Body of pancreas (tissue), 4 donors: ENCODE measurements around the gene HOXC6. TPM values are rescaled to one million over a fixed set of nuclear protein-coding genes. Genes with fewer than 3 reads are reported as not detected.
A peak's percentile ranks its signal among the peaks of the same experiment; 100 is the strongest.

Experiments used
- ATAC-seq: fragments of 150-250 bp; one replicate; pipeline ENCODE4 v1.9.1; 2016
- DNase-seq, 4 donors: peaks; one replicate each; pipeline ENCODE4 v3.0.0-alpha.2; 2019
- H3K27ac ChIP-seq, 4 donors: fragments of 200-600 bp; sonication (generic); 1 replicate in 3 of 4; 2 replicates in 1 of 4; pipeline versions ENCODE4 v1.5.1 to v1.6.1; 2016 to 2019; ENCODE audit warnings: mild to moderate bottlenecking in 1 of 4, mixed read lengths in 1 of 4, moderate library complexity in 1 of 4
- H3K27me3 ChIP-seq, 2 donors: fragments of 200-600 bp; sonication (generic); one replicate each; pipeline ENCODE4 v1.6.0; 2016; ENCODE audit warnings: mild to moderate bottlenecking in 1 of 2
- H3K36me3 ChIP-seq, 2 donors: fragments of 200-600 bp; sonication (generic); replicated peaks in 1 of 2; 2 replicates each; pipeline ENCODE4 v1.5.1; 2016; ENCODE audit warnings: low read depth in 2 of 2; ENCODE audit not compliant: insufficient read depth in 1 of 2
- H3K4me1 ChIP-seq: fragments of 200-600 bp; sonication (generic); one replicate; pipeline ENCODE4 v1.6.0; 2016
- H3K4me3 ChIP-seq, 2 donors: fragments of 200-600 bp; sonication (generic); 1 replicate in 1 of 2; 2 replicates in 1 of 2; pipeline ENCODE4 v1.5.1; 2016 to 2019
- H3K9me3 ChIP-seq, 3 donors: fragments of 200-600 bp; sonication (generic); 1 replicate in 2 of 3; 2 replicates in 1 of 3; pipeline ENCODE4 v1.5.1; 2016
- POLR2A ChIP-seq, 3 donors: fragments of 450-650 bp; IDR thresholded peaks; one replicate each; pipeline ENCODE4 v1.6.1; 2016; ENCODE audit warnings: antibody characterized with exemption in 3 of 3, mild to moderate bottlenecking in 2 of 3
- WGBS, 2 donors: methylation state at CpG; one replicate each; pipeline ENCODE4 v1.1.5; 2017; 5-methylcytosine and 5-hydroxymethylcytosine counted together
- intact Hi-C: fragments of 100-400 bp; cut with DNase I; formaldehyde crosslinking; loops from one replicate; pipeline ENCODE4 v1.15.1; 2023
- total RNA-seq, 2 donors: library from RNA; depleted of rRNA; stranded (reverse); fragments of >200 nt; gene quantifications; one replicate each; pipeline ENCODE4 v1.1.0, GENCODE V29; 2016
- TF ChIP-seq, protein P1 (sequence below), 7 experiments: fragments of 450-650 bp in 4 of 7; fragments of 200-600 bp in 3 of 7; sonication (generic) in 3 of 7; IDR thresholded peaks; one replicate each; pipeline ENCODE4 v1.5.1; 2016 to 2019; ENCODE audit warnings: antibody characterized with exemption in 7 of 7

Gene HOXC6
- total RNA-seq, 2 donors from 2014 or later = not detected

DNA sequence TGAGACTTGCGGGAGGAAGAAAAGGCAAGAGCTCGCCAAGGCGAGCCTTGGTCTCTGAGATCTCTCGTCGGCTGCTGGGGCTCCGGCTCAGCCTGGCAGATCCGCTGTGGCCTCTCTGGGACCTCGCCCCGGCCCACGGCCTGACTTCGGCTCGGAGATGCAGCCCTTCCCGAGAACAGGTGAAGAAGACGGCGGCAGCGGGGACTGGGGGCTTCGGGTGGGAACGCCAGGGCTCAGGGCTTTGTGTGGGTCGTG, 34.3 kb upstream of the HOXC6 start:
- intact Hi-C loops = no loop called here
- Histone ChIP-seq H3K27me3 (peaks cover 6 to 81% of the 10 kb centered on the region in 2 donors), H3K27ac (no peak overlapping the region), H3K9me3 (no peaks in the 10 kb centered on the region), H3K4me1 (peaks cover 40% of the 10 kb centered on the region), H3K36me3 (no peaks in the 10 kb centered on the region), H3K4me3 (no peak overlapping the region)
- no peak for ATAC-seq
- TF ChIP-seq, protein P1, sequence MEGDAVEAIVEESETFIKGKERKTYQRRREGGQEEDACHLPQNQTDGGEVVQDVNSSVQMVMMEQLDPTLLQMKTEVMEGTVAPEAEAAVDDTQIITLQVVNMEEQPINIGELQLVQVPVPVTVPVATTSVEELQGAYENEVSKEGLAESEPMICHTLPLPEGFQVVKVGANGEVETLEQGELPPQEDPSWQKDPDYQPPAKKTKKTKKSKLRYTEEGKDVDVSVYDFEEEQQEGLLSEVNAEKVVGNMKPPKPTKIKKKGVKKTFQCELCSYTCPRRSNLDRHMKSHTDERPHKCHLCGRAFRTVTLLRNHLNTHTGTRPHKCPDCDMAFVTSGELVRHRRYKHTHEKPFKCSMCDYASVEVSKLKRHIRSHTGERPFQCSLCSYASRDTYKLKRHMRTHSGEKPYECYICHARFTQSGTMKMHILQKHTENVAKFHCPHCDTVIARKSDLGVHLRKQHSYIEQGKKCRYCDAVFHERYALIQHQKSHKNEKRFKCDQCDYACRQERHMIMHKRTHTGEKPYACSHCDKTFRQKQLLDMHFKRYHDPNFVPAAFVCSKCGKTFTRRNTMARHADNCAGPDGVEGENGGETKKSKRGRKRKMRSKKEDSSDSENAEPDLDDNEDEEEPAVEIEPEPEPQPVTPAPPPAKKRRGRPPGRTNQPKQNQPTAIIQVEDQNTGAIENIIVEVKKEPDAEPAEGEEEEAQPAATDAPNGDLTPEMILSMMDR (IDR thresholded peaks at IDR 0.05) = no peak
- TF ChIP-seq POLR2A (IDR thresholded peaks at IDR 0.05) = no peak
- DNase-seq = no peak
- WGBS, 2 donors = 13 to 18% methylated on average over 9 to 19 of the region's 19 CpGs

DNA sequence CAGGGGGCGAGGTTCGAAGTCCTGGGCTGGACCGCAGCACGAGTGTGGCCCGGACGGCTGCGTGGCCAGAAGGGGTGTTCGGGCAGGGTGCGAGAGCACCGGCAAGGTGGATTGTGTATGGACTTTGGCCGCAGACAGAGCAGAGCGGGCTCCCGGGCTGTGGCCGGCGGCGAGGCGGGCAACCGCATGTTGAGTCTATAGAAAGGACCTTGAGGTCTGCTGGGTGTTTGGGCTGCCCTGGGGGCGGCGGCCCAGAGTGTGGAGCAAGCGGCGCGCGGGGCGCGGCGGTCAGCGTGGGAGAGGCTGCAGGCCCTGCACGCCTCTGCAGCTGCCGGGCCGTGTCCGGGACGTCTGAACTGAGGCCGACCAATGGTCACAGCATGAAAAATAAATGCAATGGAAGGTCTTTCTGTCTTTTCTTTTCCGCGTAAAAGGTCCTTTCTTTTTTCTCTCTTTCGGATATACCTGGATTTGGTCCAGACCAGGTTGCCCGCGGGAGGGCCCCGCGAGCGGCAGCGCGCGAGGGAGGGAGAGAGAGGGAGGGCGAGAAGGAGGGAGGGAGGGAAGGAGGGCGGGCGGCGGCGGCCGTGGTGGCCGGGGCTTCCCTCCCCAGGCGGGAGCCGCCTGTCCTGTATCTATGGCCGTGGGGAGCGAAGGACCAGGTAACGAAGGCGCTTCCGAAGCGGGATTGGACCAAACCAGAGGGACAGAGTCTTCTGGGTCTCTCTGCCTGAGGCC, 33.8 kb upstream of the HOXC6 start:
- intact Hi-C loops = no loop called here
- H3K4me3 ChIP-seq = no peak overlapping the region
- DNase-seq (peak in 1 of 4 donors; percentile 41), ATAC-seq (peak; percentile 37)
- WGBS, 2 donors = 2 to 5% methylated on average over 28 to 60 of the region's 60 CpGs
- no peaks in the 10 kb centered on the region for H3K36me3 ChIP-seq
- peaks cover 6 to 79% of the 10 kb centered on the region in 2 donors for H3K27me3 ChIP-seq
- no peak overlapping the region for H3K27ac ChIP-seq
- H3K4me1 ChIP-seq = peaks cover 36% of the 10 kb centered on the region
- H3K9me3 ChIP-seq = no peaks in the 10 kb centered on the region
- TF ChIP-seq POLR2A (IDR thresholded peaks at IDR 0.05) = no peak
- TF ChIP-seq, protein P1 (IDR thresholded peaks at IDR 0.05) = no peak

DNA sequence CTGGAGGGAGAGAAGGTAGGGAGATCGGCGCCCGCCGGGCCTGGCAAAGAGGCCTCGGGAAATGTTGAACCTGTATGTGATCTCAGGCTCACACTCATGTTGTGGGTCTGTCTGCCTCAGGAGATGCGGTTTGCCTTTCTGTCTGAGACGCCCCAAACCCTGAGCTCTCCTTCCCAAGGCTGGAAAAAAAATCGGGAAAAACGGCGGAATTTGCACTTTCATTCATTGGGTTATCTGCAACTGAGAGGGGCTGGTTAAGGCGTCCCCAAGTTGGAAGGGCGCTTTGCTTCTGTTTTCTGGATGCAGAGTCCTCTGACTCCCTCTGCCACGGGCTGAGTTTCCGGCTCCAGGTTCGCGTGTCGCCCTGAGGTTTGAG, 33.2 kb upstream of the HOXC6 start:
- ATAC-seq = no peak
- peaks cover 6 to 77% of the 10 kb centered on the region in 2 donors for H3K27me3 ChIP-seq
- intact Hi-C loops = no loop called here
- H3K9me3 ChIP-seq = no peaks in the 10 kb centered on the region
- no peaks in the 10 kb centered on the region for H3K36me3 ChIP-seq
- H3K27ac ChIP-seq = no peak overlapping the region
- H3K4me3 ChIP-seq = no peak overlapping the region
- 9 to 11% methylated on average over 16 to 17 of the region's 17 CpGs for WGBS, 2 donors
- TF ChIP-seq, protein P1 (IDR thresholded peaks at IDR 0.05) = no peak
- TF ChIP-seq POLR2A (IDR thresholded peaks at IDR 0.05) = no peak
- H3K4me1 ChIP-seq = peaks cover 39% of the 10 kb centered on the region
- no peak for DNase-seq

DNA sequence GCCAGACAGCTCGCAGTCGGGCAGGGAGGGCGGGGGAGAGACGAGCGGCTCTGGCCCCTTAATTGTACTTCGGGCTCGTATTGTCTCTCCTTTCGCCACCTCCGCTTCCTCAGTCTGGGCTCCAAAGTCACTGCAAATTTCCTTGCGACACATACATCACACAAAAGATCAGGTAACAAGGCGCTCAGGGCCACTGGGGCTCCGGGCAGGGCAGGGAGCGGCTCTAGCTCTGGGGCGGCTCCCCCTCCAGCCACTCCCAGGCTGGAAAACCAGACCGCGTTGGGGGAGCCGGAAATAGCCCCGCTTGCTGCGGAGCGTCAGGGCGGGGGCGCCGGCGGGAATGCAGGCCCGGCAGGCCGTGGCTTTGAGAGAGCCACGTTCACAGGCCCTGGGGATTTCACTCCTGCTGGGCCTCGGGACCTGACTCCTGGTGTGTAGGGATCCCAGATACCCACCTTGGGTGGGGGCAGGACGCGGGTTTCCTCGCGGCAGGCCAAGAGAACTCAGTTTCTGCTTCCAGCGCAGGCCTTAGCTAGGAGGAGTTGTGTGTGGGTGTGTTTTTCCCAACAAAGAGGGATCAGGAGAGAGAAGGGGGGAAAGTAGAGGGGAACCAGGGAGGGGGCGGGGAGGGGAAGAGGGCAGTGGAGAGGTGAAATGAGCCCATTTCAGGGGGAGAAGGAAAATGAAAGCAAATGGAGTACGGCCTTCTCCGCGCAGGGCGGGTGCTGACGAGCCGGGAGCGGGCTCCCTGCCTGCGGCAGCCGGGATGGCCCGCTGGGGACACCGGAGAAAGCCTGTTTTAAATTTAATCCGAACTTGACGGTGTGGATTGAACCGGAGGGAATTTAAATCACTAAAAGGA, 32.6 kb upstream of the HOXC6 start:
- Histone ChIP-seq H3K27ac (no peak overlapping the region), H3K9me3 (no peaks in the 10 kb centered on the region), H3K4me3 (no peak overlapping the region), H3K27me3 (peaks cover 11 to 77% of the 10 kb centered on the region in 2 donors), H3K4me1 (peaks cover 45% of the 10 kb centered on the region), H3K36me3 (no peaks in the 10 kb centered on the region)
- WGBS, 2 donors = 13 to 16% methylated on average over 40 to 43 of the region's 48 CpGs
- intact Hi-C loops = no loop called here
- peak; percentile 24 for ATAC-seq
- TF ChIP-seq, protein P1 (IDR thresholded peaks at IDR 0.05) = no peak
- no peak for TF ChIP-seq POLR2A (IDR thresholded peaks at IDR 0.05)
- peak in 1 of 4 donors; percentile 40 for DNase-seq
